Measurements from ENCODE around the gene LEAP2.
A peak's percentile ranks its signal among the peaks of the same experiment; 100 is the strongest.

Gene LEAP2, protein sequence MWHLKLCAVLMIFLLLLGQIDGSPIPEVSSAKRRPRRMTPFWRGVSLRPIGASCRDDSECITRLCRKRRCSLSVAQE

GRCh38 chr5:132873119-132873929, at the start of gene LEAP2:
Gene LEAP2, plus strand, starts transcription at chr5:132873668. Its CDS starts 27 bp downstream, at chr5:132873695.
- no peak for DNase-seq (ENCODE audit: low read depth)

- DNase-seq (ENCODE audit: low read depth): no peak
These were observed 49.0 kb upstream of the LEAP2 start for GRCh38 chr5:132824426-132824825.

DNA sequence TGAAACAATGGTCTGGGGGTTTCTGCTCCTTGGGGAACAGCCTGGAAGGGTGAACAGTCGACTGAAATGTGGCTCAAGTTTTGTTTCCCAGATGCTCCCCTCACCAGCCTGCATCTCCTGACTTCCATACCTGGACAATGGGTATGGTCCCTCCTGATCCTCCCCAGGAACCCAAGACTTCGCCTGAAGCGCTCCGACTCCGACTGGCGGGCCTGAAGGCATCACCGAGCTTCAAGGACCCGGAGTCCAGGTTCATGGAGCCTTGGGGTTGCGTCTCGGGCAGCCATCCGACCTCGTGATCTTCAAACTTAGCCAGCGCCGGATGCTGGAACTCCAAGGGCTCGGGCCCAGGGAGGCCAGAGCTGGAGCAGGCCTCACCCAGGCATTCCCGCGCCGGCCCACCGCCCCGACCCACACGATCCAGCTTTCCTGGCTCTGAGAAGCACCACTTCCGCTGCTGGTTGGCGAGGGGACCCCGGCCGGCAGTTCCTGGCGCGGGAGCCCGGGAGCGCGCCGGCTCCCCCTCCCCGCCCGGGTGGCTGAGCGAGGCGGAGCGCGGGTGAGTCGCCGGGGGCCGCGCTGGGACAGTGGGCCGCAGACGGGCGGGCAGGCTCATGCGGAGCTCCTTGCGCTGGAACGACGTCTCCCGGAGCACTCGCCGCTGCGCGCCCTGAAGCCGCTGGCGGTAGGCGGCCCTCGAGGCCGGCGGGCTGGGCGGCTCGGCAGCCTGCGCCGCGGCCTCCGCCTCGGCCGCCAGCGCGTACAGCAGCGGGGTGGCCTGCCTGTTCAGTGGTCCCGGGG, 48.2 kb upstream of the LEAP2 start:
- DNase-seq (ENCODE audit: low read depth): no peak

DNA sequence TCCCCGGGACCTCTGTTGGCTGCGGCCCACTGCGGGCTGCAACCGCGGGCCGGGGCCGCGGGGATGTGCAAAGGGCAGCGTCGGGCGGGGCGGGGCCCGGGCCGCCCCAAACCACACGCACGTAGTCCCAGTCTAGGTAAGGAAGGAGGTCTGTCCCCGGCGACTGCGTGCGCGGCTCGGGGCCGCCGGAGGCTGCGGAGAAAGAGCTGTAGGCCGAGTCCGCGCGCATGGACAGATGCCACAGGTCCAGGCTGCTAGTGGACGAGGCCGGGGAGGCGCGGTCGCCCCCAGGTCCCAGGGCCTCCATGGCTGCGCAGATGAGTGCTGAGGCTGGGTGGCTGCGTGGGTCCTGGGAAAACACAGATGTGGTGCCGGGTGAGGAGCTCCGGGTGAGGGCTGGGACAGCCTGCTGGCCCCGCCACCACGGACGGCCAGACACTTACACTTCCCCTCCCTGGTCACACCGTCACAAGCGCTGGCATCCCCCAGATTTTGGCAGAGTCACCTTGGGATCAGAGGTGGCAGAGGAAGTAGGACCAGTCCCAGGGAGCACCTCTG, 47.6 kb upstream of the LEAP2 start:
- no peak for DNase-seq (ENCODE audit: low read depth)

DNA sequence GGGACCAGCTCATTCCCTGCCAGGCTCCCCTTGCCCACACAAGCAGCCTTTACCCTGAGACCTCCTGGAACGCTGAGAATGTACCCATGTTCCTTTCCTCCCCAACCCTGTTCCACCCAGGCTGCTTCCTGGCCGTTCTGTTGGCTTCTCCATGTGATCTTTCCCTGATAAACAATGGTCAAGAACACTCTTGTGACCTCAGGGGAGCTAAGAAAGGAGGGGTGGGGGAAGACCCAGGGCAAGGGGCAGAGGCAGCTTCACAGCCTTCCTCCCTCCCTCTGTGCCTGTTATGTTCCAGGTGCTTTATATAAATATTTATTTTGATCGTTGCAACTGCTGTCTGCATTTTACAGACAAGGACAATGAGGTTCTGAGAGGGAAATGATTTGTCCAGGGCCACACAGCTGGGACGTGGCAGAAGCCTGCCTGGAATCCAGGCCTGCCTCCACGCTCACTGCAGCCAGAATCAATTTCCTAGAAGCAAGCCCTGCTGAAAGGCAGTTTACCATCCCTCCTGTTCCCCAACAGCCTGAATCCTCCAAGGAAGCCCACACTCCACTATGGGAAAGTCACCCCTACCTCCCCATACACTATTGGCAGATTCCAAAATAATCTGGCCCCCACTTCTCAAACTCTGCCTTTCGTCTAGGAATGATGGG, 46.9 kb upstream of the LEAP2 start:
- DNase-seq (ENCODE audit: low read depth): no peak

DNA sequence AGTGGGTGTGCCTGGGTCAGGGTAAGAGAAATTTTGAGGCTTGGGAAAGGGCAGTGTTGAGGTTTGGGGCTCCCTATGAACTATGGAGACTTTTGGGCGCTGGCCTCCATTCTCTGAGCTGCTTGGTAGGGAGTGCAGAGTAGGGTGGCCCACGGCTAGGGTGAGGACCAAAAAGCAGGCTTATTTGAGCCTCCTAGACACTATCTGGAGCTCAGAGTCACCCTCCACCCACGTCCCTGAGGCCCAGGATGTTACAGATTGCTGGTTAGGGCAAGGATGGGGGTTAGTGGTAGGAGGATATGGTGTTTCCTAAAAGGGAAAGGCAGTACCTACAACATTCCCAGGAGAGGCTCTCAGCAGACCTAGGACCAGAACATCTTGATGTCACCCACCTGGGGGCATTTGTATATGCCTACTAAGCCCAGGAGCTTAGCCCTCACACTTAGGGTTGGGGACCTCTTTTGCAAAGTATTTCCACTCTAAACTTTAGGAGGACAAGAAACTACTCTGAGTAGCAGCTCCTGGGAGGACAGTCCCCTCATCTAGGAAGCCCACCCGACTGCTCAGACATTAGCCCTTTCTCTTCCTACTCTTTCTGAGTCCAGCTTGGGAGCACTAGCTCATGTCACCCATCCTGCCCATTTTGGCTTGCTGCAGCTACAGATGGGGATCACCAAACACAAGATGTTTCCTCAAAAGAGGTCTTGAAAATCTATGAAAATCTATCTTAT, 45.4 kb upstream of the LEAP2 start:
- DNase-seq (ENCODE audit: low read depth): no peak

GRCh38 chr5:132828846-132829494, 44.5 kb upstream of the LEAP2 start:
- no peak for DNase-seq (ENCODE audit: low read depth)

DNA sequence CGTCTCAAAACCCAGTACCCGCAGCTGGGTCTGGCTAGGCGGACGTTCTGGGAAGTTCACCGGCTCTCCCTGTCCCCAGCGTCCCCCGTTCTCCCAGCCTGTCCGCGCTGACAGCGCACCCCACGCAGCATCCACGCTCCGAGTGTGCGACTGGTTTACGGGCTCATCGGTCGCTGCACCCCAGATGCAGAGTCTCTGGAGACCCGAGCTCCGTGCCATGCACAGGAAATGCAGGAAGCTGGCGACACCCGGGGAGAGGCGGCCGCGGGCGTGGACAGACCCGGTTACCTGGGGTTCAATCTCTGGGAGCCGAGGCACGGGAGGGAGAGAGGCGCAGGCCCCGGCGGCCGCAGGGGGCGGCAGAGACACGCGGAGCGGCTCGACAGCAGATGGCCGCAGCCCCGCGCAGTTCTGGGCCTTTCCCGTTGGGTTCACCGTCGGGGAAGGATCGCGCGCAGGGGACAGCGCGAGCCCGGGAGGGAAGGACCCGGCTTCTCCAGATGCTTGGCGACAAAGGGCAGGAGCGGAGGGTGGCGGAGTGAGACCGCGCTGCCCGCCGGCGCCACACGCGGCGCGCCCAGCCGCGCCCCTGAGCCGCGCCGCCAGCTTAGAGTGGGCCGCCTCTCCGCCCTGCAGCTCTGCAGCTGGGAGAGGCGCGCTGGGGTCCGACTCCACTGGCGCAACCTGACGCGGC, 43.6 kb upstream of the LEAP2 start:
- peak; percentile 51 for DNase-seq (ENCODE audit: low read depth)

DNA sequence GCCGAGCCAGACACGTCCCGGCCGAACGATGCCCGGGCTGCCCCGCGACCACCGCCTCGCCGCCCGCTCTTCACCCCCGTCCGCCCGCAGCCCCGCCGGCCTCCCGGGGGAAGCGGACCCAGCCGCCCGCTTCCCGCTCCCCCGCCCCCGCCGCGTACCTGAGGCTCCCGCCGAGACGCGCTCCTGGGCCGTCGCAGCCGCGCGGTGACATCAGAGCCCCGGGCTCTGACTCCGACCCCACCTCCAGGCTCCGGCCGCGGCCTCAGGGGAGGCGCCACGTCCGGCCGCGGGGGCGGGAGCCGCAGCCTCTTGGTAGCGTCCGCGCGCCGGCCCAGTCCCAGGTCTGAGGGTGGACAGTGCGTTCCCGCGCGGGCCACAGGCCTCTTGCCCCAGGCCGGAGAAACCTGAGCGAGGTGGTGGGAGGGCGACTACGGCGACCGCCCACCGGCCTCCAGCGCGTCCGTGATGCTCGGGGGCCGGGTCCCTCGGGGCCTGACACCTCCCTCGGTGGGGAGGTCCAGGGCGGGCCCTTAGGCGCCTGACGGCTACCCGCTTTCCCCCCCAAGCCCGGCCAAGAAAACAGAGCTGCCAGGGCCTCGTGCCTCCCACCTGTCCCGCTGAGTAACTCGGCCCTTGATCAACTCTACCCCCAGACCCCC, 42.9 kb upstream of the LEAP2 start, which contains the start of gene SHROOM1:
TSS of gene SHROOM1 (minus strand) at position 212 of the 659 bp plus-strand sequence. CDS start 4,507 bp downstream, outside the sequence.
- DNase-seq (ENCODE audit: low read depth): no peak

GRCh38 chr5:132831095-132831860, 42.2 kb upstream of the LEAP2 start:
- no peak for DNase-seq (ENCODE audit: low read depth)

- no peak for DNase-seq (ENCODE audit: low read depth)
These were observed 40.9 kb upstream of the LEAP2 start for GRCh38 chr5:132832612-132833011.

- DNase-seq (ENCODE audit: low read depth): no peak
These were observed 39.4 kb upstream of the LEAP2 start for GRCh38 chr5:132834057-132834456.

- DNase-seq (ENCODE audit: low read depth): no peak
These were observed 36.6 kb upstream of the LEAP2 start for GRCh38 chr5:132836852-132837251.

DNA sequence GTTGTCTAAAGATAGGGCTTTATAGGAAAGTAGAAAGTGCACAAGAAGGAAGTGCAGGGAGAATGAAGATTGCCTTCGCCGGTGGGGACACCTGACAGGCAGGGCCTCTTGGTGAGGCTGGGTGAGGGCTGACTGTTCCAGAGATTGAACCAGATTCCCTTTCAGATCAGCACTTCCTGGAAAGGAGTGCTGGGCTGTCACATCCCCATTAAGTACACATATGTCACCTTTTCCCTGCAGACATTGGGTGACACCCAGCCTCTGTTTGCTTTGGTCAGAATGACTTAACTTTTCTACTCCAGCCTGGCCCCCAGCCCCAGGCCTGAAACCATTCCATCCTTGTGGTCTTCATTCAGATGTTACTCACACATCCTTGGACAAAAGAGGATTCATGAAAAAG, 35.6 kb upstream of the LEAP2 start:
- DNase-seq (ENCODE audit: low read depth): no peak

- no peak for DNase-seq (ENCODE audit: low read depth)
These were observed 34.8 kb upstream of the LEAP2 start for GRCh38 chr5:132838516-132839282.

GRCh38 chr5:132839426-132840301, 33.8 kb upstream of the LEAP2 start:
- no peak for DNase-seq (ENCODE audit: low read depth)

- DNase-seq (ENCODE audit: low read depth): no peak
These were observed 33.2 kb upstream of the LEAP2 start for GRCh38 chr5:132840313-132840712.

All from stimulated activated CD4-positive, alpha-beta T cell treated with anti-CD3 and anti-CD28 coated beads, Interleukin-2, amount 100 ng/mL, for 4 hours (primary cell).